Activated T-helper 17 cell treated with anti-CD3 and anti-CD28 coated beads, Interleukin-2, amount 50 U/mL, for 72 hours (primary cell): Measurements from ENCODE around the gene WDFY4. TPM values are rescaled to one million over a fixed set of nuclear protein-coding genes. Genes with fewer than 3 reads are reported as not detected.

Source experiments
- ATAC-seq: fragments of 150-1000 bp; cut with Tn5 transposase; replicated peaks from 2 replicates; pipeline ENCODE4 v1.10.0; 2021; ENCODE audit warnings: mild to moderate bottlenecking, moderate library complexity
- H3K27ac Mint-ChIP-seq: one replicate; pipeline ENCODE4 v1.8.0; 2022; ENCODE audit warnings: mixed read lengths
- H3K27me3 Mint-ChIP-seq: one replicate; pipeline ENCODE4 v1.8.0; 2022; ENCODE audit warnings: mixed read lengths
- H3K36me3 Mint-ChIP-seq: one replicate; pipeline ENCODE4 v1.8.0; 2022; ENCODE audit warnings: low read depth, mild to moderate bottlenecking, mixed read lengths
- H3K4me1 Mint-ChIP-seq: one replicate; pipeline ENCODE4 v1.8.0; 2022; ENCODE audit warnings: mixed read lengths
- H3K4me3 Mint-ChIP-seq: one replicate; pipeline ENCODE4 v1.8.0; 2022; ENCODE audit warnings: mild to moderate bottlenecking, mixed read lengths
- H3K9me3 Mint-ChIP-seq: one replicate; pipeline ENCODE4 v1.8.0; 2022; ENCODE audit warnings: mixed read lengths
- total RNA-seq, 2 donors: library from RNA; stranded (reverse); gene quantifications; one replicate each; pipeline ENCODE4 v1.2.3, GENCODE V29; 2022

The WDFY4 gene
- total RNA-seq, 2 donors from 2014 or later, result 0.35 to 0.90 TPM

GRCh38 chr10:48693206-48693605 is 8.5 kb downstream of the WDFY4 start:
- Mint-ChIP-seq H3K4me3 (no peak overlapping the region), H3K27me3 (peaks cover 8% of the 10 kb centered on the region), H3K27ac (no peak overlapping the region), H3K36me3 (no peaks in the 10 kb centered on the region), H3K4me1 (no peaks in the 10 kb centered on the region), H3K9me3 (no peaks in the 10 kb centered on the region)
- no peak for ATAC-seq

GRCh38 chr10:48694371-48695030 is 9.8 kb downstream of the WDFY4 start:
- Mint-ChIP-seq H3K9me3 (no peaks in the 10 kb centered on the region), H3K4me3 (no peak overlapping the region), H3K4me1 (no peaks in the 10 kb centered on the region), H3K36me3 (no peaks in the 10 kb centered on the region), H3K27ac (no peak overlapping the region), H3K27me3 (peaks cover 5% of the 10 kb centered on the region)
- no peak for ATAC-seq

- Mint-ChIP-seq H3K27ac (no peak overlapping the region), H3K4me3 (no peak overlapping the region), H3K27me3 (peaks cover 5% of the 10 kb centered on the region), H3K9me3 (no peaks in the 10 kb centered on the region), H3K36me3 (no peaks in the 10 kb centered on the region), H3K4me1 (no peaks in the 10 kb centered on the region)
- peak; percentile 5 for ATAC-seq
Measured at GRCh38 chr10:48695636-48696534, 11.2 kb downstream of the WDFY4 start.

GRCh38 chr10:48696535-48696873 is 11.8 kb downstream of the WDFY4 start:
- Mint-ChIP-seq H3K27ac (no peak overlapping the region), H3K4me1 (no peaks in the 10 kb centered on the region), H3K9me3 (no peaks in the 10 kb centered on the region), H3K36me3 (no peaks in the 10 kb centered on the region), H3K27me3 (peaks cover 5% of the 10 kb centered on the region), H3K4me3 (no peak overlapping the region)
- ATAC-seq, result peak; percentile 2

GRCh38 chr10:48697091-48697490 is 12.4 kb downstream of the WDFY4 start:
- Mint-ChIP-seq H3K27me3 (peaks cover 5% of the 10 kb centered on the region), H3K4me3 (no peak overlapping the region), H3K36me3 (no peaks in the 10 kb centered on the region), H3K9me3 (no peaks in the 10 kb centered on the region), H3K4me1 (no peaks in the 10 kb centered on the region), H3K27ac (no peak overlapping the region)
- ATAC-seq, result no peak

- H3K27ac Mint-ChIP-seq, result no peak overlapping the region
- no peak overlapping the region for H3K4me3 Mint-ChIP-seq
- H3K9me3 Mint-ChIP-seq, result no peaks in the 10 kb centered on the region
- H3K27me3 Mint-ChIP-seq, result peaks cover 8% of the 10 kb centered on the region
- no peaks in the 10 kb centered on the region for H3K36me3 Mint-ChIP-seq
- H3K4me1 Mint-ChIP-seq, result no peaks in the 10 kb centered on the region
- ATAC-seq, result no peak
Measured at GRCh38 chr10:48697821-48698764, 13.4 kb downstream of the WDFY4 start.

GRCh38 chr10:48699011-48699627 is 14.4 kb downstream of the WDFY4 start:
- Mint-ChIP-seq H3K27me3 (peaks cover 8% of the 10 kb centered on the region), H3K36me3 (no peaks in the 10 kb centered on the region), H3K27ac (no peak overlapping the region), H3K4me1 (no peaks in the 10 kb centered on the region), H3K4me3 (no peak overlapping the region), H3K9me3 (no peaks in the 10 kb centered on the region)
- ATAC-seq, result no peak

GRCh38 chr10:48700071-48700470 is 15.4 kb downstream of the WDFY4 start:
- Mint-ChIP-seq H3K27ac (no peak overlapping the region), H3K4me1 (no peaks in the 10 kb centered on the region), H3K9me3 (no peaks in the 10 kb centered on the region), H3K4me3 (no peak overlapping the region), H3K27me3 (peaks cover 8% of the 10 kb centered on the region), H3K36me3 (no peaks in the 10 kb centered on the region)
- no peak for ATAC-seq

GRCh38 chr10:48700493-48700892 is 15.8 kb downstream of the WDFY4 start:
- Mint-ChIP-seq H3K4me3 (no peak overlapping the region), H3K27ac (no peak overlapping the region), H3K27me3 (peaks cover 8% of the 10 kb centered on the region), H3K4me1 (no peaks in the 10 kb centered on the region), H3K36me3 (no peaks in the 10 kb centered on the region), H3K9me3 (no peaks in the 10 kb centered on the region)
- ATAC-seq, result no peak

GRCh38 chr10:48701139-48701901 is 16.6 kb downstream of the WDFY4 start:
- Mint-ChIP-seq H3K27ac (no peak overlapping the region), H3K36me3 (no peaks in the 10 kb centered on the region), H3K27me3 (peaks cover 13% of the 10 kb centered on the region), H3K9me3 (no peaks in the 10 kb centered on the region), H3K4me1 (no peaks in the 10 kb centered on the region), H3K4me3 (no peak overlapping the region)
- no peak for ATAC-seq

- Mint-ChIP-seq H3K9me3 (no peaks in the 10 kb centered on the region), H3K27me3 (peaks cover 11% of the 10 kb centered on the region)
Measured at GRCh38 chr10:48701941-48702340, 17.3 kb downstream of the WDFY4 start.

GRCh38 chr10:48703531-48704122 is 19.0 kb downstream of the WDFY4 start:
- Mint-ChIP-seq H3K27me3 (peaks cover 18% of the 10 kb centered on the region), H3K36me3 (no peaks in the 10 kb centered on the region), H3K4me1 (no peaks in the 10 kb centered on the region), H3K9me3 (no peaks in the 10 kb centered on the region), H3K27ac (no peak overlapping the region), H3K4me3 (no peak overlapping the region)
- ATAC-seq, result no peak

More at GRCh38 chr10:48701941-48702340, 17.3 kb downstream of the WDFY4 start:
- no peaks in the 10 kb centered on the region for H3K4me1 Mint-ChIP-seq
- ATAC-seq, result no peak
- no peak overlapping the region for H3K4me3 Mint-ChIP-seq
- no peak overlapping the region for H3K27ac Mint-ChIP-seq
- no peaks in the 10 kb centered on the region for H3K36me3 Mint-ChIP-seq

- ATAC-seq, result no peak
- Mint-ChIP-seq H3K9me3 (no peaks in the 10 kb centered on the region), H3K27me3 (peaks cover 18% of the 10 kb centered on the region), H3K27ac (no peak overlapping the region), H3K36me3 (no peaks in the 10 kb centered on the region), H3K4me3 (no peak overlapping the region), H3K4me1 (no peaks in the 10 kb centered on the region)
Measured at GRCh38 chr10:48704156-48704555, 19.5 kb downstream of the WDFY4 start.
